ENCODE data around the gene MAP3K14.

MAP3K14 gene

DNA sequence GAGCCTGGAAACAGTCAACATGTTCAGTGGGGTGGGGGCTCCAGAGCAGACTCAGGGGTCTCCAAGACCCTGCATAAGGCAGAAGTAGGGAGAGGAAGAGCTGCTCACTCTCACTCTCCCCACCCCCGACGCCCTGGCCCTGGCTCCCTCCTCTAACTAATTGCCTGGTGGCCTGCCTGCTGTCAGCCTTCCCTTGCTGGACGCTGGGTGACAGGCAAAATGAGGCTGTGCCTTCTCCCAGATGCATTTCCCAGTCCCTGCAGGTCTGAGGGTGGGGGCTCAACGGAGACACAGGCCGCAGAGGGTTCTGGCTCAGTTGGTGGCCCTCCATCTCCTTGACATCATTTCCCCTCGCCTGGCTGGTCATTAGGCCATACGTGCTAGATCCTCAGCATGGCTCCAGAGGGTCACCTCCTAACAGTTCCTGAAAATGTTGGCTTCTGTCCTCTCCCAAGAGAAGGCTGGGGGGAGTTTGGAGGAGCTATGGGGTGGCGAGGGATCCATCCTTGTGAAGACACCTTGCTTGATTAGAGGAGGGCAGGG lies 93.8 kb downstream of the MAP3K14 start:
- Histone ChIP-seq H3K9ac (ENCODE audit: low read depth, low read length) (no peak overlapping the region), H3K36me3 (ENCODE audit: control insufficient read depth, insufficient read depth, low read length) (no peaks in the 10 kb centered on the region), H3K9me3 (ENCODE audit: control insufficient read depth, insufficient read depth, low read length) (no peaks in the 10 kb centered on the region), H3K4me3 (ENCODE audit: low read depth, low read length) (peak overlapping the region; percentile 66), H3K4me1 (ENCODE audit: control insufficient read depth, insufficient read depth, low read length) (peaks cover 5% of the 10 kb centered on the region), H3K27me3 (ENCODE audit: control insufficient read depth, insufficient read depth, low read length) (peaks cover 40% of the 10 kb centered on the region)

DNA sequence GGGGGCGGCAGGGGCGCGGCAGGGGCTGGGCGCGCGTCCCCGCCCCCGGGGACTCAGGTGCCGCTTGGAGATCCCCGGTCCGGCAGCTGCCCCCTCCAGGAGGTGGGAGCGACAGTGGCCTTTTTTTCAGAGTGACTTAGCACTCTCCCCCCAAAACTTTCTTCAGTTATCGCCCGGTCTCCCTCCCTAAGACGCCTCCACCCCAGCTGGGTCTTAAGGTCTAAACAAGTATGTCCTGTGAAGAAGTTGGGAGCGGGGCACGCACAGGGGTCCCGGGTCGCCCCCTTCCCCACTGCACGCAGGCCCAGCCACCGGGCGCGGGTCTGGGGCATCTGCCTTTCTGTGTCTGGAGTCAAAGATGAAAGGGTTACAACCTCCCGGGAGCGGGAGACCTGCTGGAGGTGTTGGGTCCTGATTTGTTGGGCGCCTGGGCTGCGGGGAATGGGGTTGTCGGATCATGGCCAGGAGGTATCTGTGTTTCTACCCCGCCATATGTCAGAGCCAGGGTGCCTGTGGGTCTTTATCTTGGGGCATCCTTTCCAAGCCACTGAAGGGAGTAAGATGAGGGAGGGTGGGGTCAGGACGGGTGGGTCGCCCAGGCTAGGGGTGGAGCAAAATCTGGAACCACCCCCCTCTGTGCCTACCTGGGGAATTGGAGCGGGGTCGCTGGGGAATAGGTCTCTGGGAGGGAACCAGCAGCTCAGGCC lies 94.4 kb downstream of the MAP3K14 start:
- Histone ChIP-seq H3K36me3 (ENCODE audit: control insufficient read depth, insufficient read depth, low read length) (no peaks in the 10 kb centered on the region), H3K4me1 (ENCODE audit: control insufficient read depth, insufficient read depth, low read length) (peaks cover 2% of the 10 kb centered on the region), H3K4me3 (ENCODE audit: low read depth, low read length) (peak overlapping the region; percentile 66), H3K9ac (ENCODE audit: low read depth, low read length) (no peak overlapping the region), H3K27me3 (ENCODE audit: control insufficient read depth, insufficient read depth, low read length) (peaks cover 40% of the 10 kb centered on the region), H3K9me3 (ENCODE audit: control insufficient read depth, insufficient read depth, low read length) (no peaks in the 10 kb centered on the region)

DNA sequence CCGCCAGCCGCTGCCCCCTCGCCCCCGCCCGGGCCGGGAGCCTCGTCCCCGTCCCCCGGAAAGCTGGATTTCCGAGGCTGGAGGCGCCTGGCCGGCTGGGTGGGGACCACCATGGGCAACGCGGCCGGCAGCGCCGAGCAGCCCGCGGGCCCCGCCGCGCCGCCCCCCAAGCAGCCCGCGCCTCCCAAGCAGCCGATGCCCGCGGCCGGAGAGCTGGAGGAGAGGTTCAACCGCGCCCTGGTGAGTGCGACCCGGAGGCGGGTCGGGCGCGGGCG lies 94.9 kb downstream of the MAP3K14 start:
- Histone ChIP-seq H3K9me3 (ENCODE audit: control insufficient read depth, insufficient read depth, low read length) (no peaks in the 10 kb centered on the region), H3K4me1 (ENCODE audit: control insufficient read depth, insufficient read depth, low read length) (peaks cover 2% of the 10 kb centered on the region), H3K4me3 (ENCODE audit: low read depth, low read length) (peak overlapping the region; percentile 66), H3K36me3 (ENCODE audit: control insufficient read depth, insufficient read depth, low read length) (no peaks in the 10 kb centered on the region), H3K9ac (ENCODE audit: low read depth, low read length) (no peak overlapping the region), H3K27me3 (ENCODE audit: control insufficient read depth, insufficient read depth, low read length) (peaks cover 40% of the 10 kb centered on the region)

DNA sequence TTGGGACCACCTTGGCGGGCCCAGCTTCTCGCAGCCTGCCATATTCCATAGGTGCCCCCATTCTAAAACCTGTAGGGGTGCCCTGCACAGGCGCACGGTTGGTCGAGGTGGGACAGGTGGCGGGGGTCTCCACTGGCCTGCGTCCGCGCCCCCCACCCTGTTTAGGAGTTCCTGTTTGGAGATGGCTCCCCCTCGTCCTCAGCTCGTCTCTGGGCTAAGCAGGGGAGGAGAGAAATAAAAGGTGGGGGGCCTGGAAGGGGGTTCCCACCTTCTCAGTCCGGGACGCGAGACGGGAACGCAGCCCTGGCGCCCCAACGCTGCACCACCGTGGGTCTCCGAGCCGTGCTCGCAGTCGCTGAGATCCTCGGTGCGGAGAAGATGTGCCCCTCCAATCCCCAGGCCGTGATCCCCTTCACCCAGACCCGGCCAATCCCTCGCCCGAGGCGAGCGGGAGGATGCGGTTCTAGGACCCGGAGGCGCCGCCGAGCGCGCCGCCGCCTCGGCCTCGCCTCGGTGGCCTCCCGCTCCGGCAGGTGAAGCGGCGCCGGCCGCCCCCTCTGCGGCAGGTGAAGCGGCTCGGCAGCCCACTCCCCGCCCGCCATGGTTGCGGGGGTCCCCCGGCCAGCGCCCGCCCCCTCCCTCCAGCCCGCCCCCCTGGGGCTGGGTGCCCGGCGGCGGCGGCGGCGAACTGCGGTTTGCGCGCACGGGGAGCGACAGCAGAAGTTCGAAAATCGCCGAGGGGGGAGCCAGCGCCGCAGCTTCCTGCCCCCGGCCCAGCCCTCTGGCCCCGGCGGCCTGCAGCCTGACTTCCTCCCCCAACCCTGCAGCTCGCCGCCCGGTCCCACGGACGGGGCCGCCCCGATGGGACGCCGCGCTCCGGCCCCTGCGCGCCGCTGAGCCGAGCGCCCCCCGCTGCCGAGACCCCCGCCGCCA lies 95.5 kb downstream of the MAP3K14 start, which contains the start of gene FMNL1:
FMNL1 (plus strand) TSS at position 805 of the 933 bp plus-strand sequence. CDS start 240 bp downstream, outside the sequence.
- Histone ChIP-seq H3K27me3 (ENCODE audit: control insufficient read depth, insufficient read depth, low read length) (peaks cover 40% of the 10 kb centered on the region), H3K36me3 (ENCODE audit: control insufficient read depth, insufficient read depth, low read length) (no peaks in the 10 kb centered on the region), H3K4me3 (ENCODE audit: low read depth, low read length) (peak within 1 kb of the TSS; percentile 66), H3K9ac (ENCODE audit: low read depth, low read length) (peak within 1 kb of the TSS; percentile 47), H3K4me1 (ENCODE audit: control insufficient read depth, insufficient read depth, low read length) (peaks cover 2% of the 10 kb centered on the region), H3K9me3 (ENCODE audit: control insufficient read depth, insufficient read depth, low read length) (no peaks in the 10 kb centered on the region)

DNA sequence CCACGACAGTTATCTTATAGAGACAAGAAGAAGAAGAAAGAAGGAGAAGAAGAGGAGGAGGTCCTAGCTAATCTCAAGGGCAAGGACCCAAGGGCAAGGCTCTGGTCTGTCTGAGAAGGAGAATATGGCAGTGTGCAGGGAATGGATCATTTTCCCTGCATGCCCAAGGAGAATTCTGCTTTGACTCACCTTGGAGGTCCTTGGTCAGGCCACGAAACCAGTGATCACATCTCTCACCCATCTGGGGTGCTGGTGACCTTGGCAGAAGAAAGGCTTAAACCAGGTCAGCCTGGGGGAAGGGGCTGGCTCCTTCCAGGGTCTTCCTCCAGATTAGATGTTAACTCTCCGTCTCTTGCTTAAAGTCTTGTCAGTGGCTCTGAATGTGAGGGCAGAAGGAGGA lies 96.7 kb downstream of the MAP3K14 start:
- Histone ChIP-seq H3K9me3 (ENCODE audit: control insufficient read depth, insufficient read depth, low read length) (no peaks in the 10 kb centered on the region), H3K36me3 (ENCODE audit: control insufficient read depth, insufficient read depth, low read length) (no peaks in the 10 kb centered on the region), H3K4me1 (ENCODE audit: control insufficient read depth, insufficient read depth, low read length) (peaks cover 2% of the 10 kb centered on the region), H3K27me3 (ENCODE audit: control insufficient read depth, insufficient read depth, low read length) (peaks cover 40% of the 10 kb centered on the region), H3K4me3 (ENCODE audit: low read depth, low read length) (no peak overlapping the region), H3K9ac (ENCODE audit: low read depth, low read length) (no peak overlapping the region)

DNA sequence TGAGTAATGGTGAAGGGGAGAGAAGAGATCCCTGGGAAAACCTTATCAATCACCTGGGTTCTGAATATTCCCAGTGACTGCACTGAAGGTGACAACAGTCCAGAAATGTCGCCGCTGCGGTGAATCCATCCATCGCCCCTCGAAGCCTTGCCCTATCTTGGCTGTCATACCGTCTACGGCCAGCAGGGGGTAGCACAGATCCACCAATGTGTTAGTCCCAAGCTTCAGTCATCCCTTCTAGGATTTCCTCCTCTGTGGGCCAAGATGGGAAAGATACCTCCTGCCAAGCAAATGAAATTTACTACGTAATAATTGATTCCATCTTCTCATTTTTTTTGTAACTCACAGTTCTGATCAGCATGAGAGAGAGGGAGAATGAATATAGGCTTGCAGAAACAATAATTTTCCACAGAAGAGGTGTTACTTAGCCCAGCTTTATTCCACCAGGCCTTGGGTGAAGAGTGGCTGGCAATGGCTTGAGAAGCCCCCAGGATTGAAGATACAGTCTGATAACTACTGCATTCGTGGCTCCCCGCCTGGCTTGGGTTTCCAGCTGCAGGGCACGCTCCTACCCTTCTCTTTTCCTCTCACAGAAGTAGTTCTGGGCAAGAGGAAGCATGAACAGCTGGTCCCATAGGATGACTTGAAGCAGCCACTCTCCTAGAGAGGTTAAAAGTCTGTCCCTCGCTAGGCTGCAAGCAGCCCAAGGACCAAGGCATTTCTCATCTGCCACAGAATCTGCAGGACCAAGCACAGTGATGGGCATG lies 97.7 kb downstream of the MAP3K14 start:
- Histone ChIP-seq H3K9me3 (ENCODE audit: control insufficient read depth, insufficient read depth, low read length) (no peaks in the 10 kb centered on the region), H3K9ac (ENCODE audit: low read depth, low read length) (no peak overlapping the region), H3K4me3 (ENCODE audit: low read depth, low read length) (no peak overlapping the region), H3K27me3 (ENCODE audit: control insufficient read depth, insufficient read depth, low read length) (peaks cover 37% of the 10 kb centered on the region), H3K36me3 (ENCODE audit: control insufficient read depth, insufficient read depth, low read length) (no peaks in the 10 kb centered on the region), H3K4me1 (ENCODE audit: control insufficient read depth, insufficient read depth, low read length) (peaks cover 2% of the 10 kb centered on the region)
